Astrocyte (in vitro differentiated cells and primary cell): ENCODE results near the gene GUCY2D. TPM values are rescaled to one million over a fixed set of nuclear protein-coding genes. Genes with fewer than 3 reads are reported as not detected.

Source experiments
- DNase-seq: peaks from one replicate; pipeline ENCODE4 v3.0.0-alpha.2; 2010; ENCODE audit warnings: low read depth
- FAIRE-seq: peaks from 2 replicates; lab custom pipeline; 2011; peaks lifted over from hg19 to GRCh38; lab: Jason Lieb, UNC
- H2AFZ ChIP-seq: 2 replicates; pipeline ENCODE4 v1.6.0; 2012; ENCODE audit warnings: low read depth, low read length, inconsistent platforms
- H3K27ac ChIP-seq: 2 replicates; pipeline ENCODE4 v1.5.1; 2011; ENCODE audit warnings: low read depth, low read length, inconsistent platforms
- H3K27me3 ChIP-seq: 2 replicates; pipeline ENCODE4 v1.6.0; 2011; ENCODE audit warnings: low read length, inconsistent platforms; ENCODE audit not compliant: insufficient read depth
- H3K36me3 ChIP-seq: 2 replicates; pipeline ENCODE4 v1.5.1; 2011; ENCODE audit warnings: low read length, inconsistent platforms; ENCODE audit not compliant: insufficient read depth
- H3K4me1 ChIP-seq: 2 replicates; pipeline ENCODE4 v1.5.1; 2011; ENCODE audit warnings: low read length, inconsistent platforms; ENCODE audit not compliant: insufficient read depth
- H3K4me2 ChIP-seq: 2 replicates; pipeline ENCODE4 v1.6.0; 2012; ENCODE audit warnings: low read length, inconsistent platforms
- H3K4me3 ChIP-seq: 2 replicates; pipeline ENCODE4 v1.5.1; 2011; ENCODE audit warnings: low read depth, mild to moderate bottlenecking, low read length, inconsistent platforms; ENCODE audit not compliant: insufficient read depth
- H3K79me2 ChIP-seq: 2 replicates; pipeline ENCODE4 v1.6.0; 2012; ENCODE audit warnings: mild to moderate bottlenecking, low read length, inconsistent platforms; ENCODE audit not compliant: insufficient read depth
- H3K9ac ChIP-seq: 2 replicates; pipeline ENCODE4 v1.6.0; 2012; ENCODE audit warnings: mild to moderate bottlenecking, low read length, inconsistent platforms
- H3K9me3 ChIP-seq: 2 replicates; pipeline ENCODE4 v1.5.1; 2012; ENCODE audit warnings: low read depth, mild to moderate bottlenecking, low read length, inconsistent platforms; ENCODE audit not compliant: insufficient read depth
- H4K20me1 ChIP-seq: 2 replicates; pipeline ENCODE4 v1.6.0; 2012; ENCODE audit warnings: low read length, inconsistent platforms; ENCODE audit not compliant: insufficient read depth
- H3K27ac Mint-ChIP-seq: one replicate; pipeline ENCODE4 v1.8.0; 2021; ENCODE audit warnings: mild to moderate bottlenecking, mixed read lengths; ENCODE audit not compliant: unreplicated experiment
- H3K27me3 Mint-ChIP-seq: one replicate; pipeline ENCODE4 v1.8.0; 2021; ENCODE audit warnings: low read depth, mixed read lengths; ENCODE audit not compliant: unreplicated experiment
- H3K36me3 Mint-ChIP-seq: one replicate; pipeline ENCODE4 v1.8.0; 2021; ENCODE audit warnings: low read depth, mixed read lengths; ENCODE audit not compliant: unreplicated experiment
- H3K4me1 Mint-ChIP-seq: one replicate; pipeline ENCODE4 v1.8.0; 2021; ENCODE audit warnings: low read depth, mixed read lengths; ENCODE audit not compliant: unreplicated experiment
- H3K4me3 Mint-ChIP-seq: one replicate; pipeline ENCODE4 v1.8.0; 2021; ENCODE audit warnings: mild to moderate bottlenecking, moderate library complexity, mixed read lengths; ENCODE audit not compliant: unreplicated experiment
- H3K9me3 Mint-ChIP-seq: one replicate; pipeline ENCODE4 v1.8.0; 2021; ENCODE audit warnings: mild to moderate bottlenecking, mixed read lengths; ENCODE audit not compliant: unreplicated experiment
- CTCF ChIP-seq: IDR thresholded peaks from 2 replicates; pipeline ENCODE4 v1.5.1; 2011; ENCODE audit warnings: low read depth, mild to moderate bottlenecking, inconsistent platforms, low read length, moderate library complexity; ENCODE audit not compliant: insufficient read depth
- EZH2 ChIP-seq: IDR thresholded peaks from 2 replicates; pipeline ENCODE4 v1.6.1; 2012; ENCODE audit warnings: mild to moderate bottlenecking, low read length, inconsistent platforms; ENCODE audit not compliant: insufficient read depth
- total RNA-seq: library from RNA; stranded (reverse); gene quantifications from 2 replicates; pipeline ENCODE4 v1.2.1, GENCODE V29; 2021

The GUCY2D gene
- total RNA-seq, 1 donor from 2014 or later = not detected

- Histone ChIP-seq H3K79me2 (no peaks in the 10 kb centered on the region), H3K4me3 (no peak overlapping the region), H3K9me3 (no peaks in the 10 kb centered on the region), H3K4me1 (peaks cover 7% of the 10 kb centered on the region), H4K20me1 (no peaks in the 10 kb centered on the region), H3K9ac (no peak overlapping the region), H3K36me3 (no peaks in the 10 kb centered on the region), H3K27me3 (peaks cover 13% of the 10 kb centered on the region), H3K4me2 (no peak overlapping the region), H3K27ac (no peak overlapping the region), H2AFZ (no peak overlapping the region)
- H3K27me3 Mint-ChIP-seq = peaks cover 54% of the 10 kb centered on the region
- DNase-seq (no peak), FAIRE-seq (no peak)
- H3K4me3 Mint-ChIP-seq = no peak overlapping the region
- no peaks in the 10 kb centered on the region for H3K36me3 Mint-ChIP-seq
- no peak overlapping the region for H3K27ac Mint-ChIP-seq
- H3K4me1 Mint-ChIP-seq = no peaks in the 10 kb centered on the region
- no peak for TF ChIP-seq EZH2
- TF ChIP-seq CTCF = no peak
- no peaks in the 10 kb centered on the region for H3K9me3 Mint-ChIP-seq
Measured at GRCh38 chr17:8012996-8013640, 10.7 kb downstream of the GUCY2D start.

- Mint-ChIP-seq H3K36me3 (no peaks in the 10 kb centered on the region), H3K4me1 (peaks cover 6% of the 10 kb centered on the region), H3K27ac (no peak overlapping the region), H3K4me3 (peak overlapping the region; percentile 45), H3K27me3 (peaks cover 54% of the 10 kb centered on the region), H3K9me3 (no peaks in the 10 kb centered on the region)
- TF ChIP-seq CTCF = no peak
- TF ChIP-seq EZH2 = no peak
- Histone ChIP-seq H3K4me2 (no peak overlapping the region), H3K27me3 (peaks cover 13% of the 10 kb centered on the region), H2AFZ (no peak overlapping the region), H3K36me3 (no peaks in the 10 kb centered on the region), H3K9ac (no peak overlapping the region), H3K4me3 (no peak overlapping the region), H3K27ac (no peak overlapping the region), H3K4me1 (peaks cover 7% of the 10 kb centered on the region), H3K79me2 (no peaks in the 10 kb centered on the region), H3K9me3 (no peaks in the 10 kb centered on the region), H4K20me1 (no peaks in the 10 kb centered on the region)
- FAIRE-seq (no peak), DNase-seq (no peak)
Measured at GRCh38 chr17:8013731-8014557, 11.5 kb downstream of the GUCY2D start.

- no peaks in the 10 kb centered on the region for H3K79me2 ChIP-seq
- H3K9me3 ChIP-seq = no peaks in the 10 kb centered on the region
- no peaks in the 10 kb centered on the region for H4K20me1 ChIP-seq
- Mint-ChIP-seq H3K27me3 (peaks cover 50% of the 10 kb centered on the region), H3K4me3 (no peak overlapping the region), H3K36me3 (no peaks in the 10 kb centered on the region), H3K27ac (no peak overlapping the region), H3K9me3 (no peaks in the 10 kb centered on the region), H3K4me1 (peaks cover 12% of the 10 kb centered on the region)
- peaks cover 7% of the 10 kb centered on the region for H3K4me1 ChIP-seq
- H3K27ac ChIP-seq = no peak overlapping the region
- TF ChIP-seq EZH2 (no peak), CTCF (no peak)
- H3K4me2 ChIP-seq = no peak overlapping the region
- H3K27me3 ChIP-seq = peaks cover 13% of the 10 kb centered on the region
- no peak overlapping the region for H3K4me3 ChIP-seq
- FAIRE-seq (no peak), DNase-seq (no peak)
- H3K9ac ChIP-seq = no peak overlapping the region
- no peaks in the 10 kb centered on the region for H3K36me3 ChIP-seq
- H2AFZ ChIP-seq = no peak overlapping the region
Measured at GRCh38 chr17:8014558-8014850, 12.1 kb downstream of the GUCY2D start.
